Stimulated activated naive CD8-positive, alpha-beta T cell treated with anti-CD3 and anti-CD28 coated beads, Interleukin-15, Interleukin-2, amounts not matched to agents 100 U/mL and 50 U/mL, for 24 hours (primary cell): ENCODE data around the gene CELSR1.

Source experiments
- ATAC-seq: fragments of 150-1000 bp; cut with Tn5 transposase; one replicate; pipeline ENCODE4 v1.10.0; 2021
- DNase-seq: peaks from one replicate; pipeline ENCODE4 v3.0.0; 2021

Gene CELSR1

GRCh38 chr22:46362203-46362933 lies 175.1 kb downstream of the CELSR1 start:
- DNase-seq (no peak), ATAC-seq (no peak)

GRCh38 chr22:46361826-46362202 lies 175.6 kb downstream of the CELSR1 start:
- no peak for DNase-seq
- ATAC-seq: no peak

GRCh38 chr22:46360891-46361290 lies 176.5 kb downstream of the CELSR1 start:
- DNase-seq (no peak), ATAC-seq (no peak)

GRCh38 chr22:46360097-46360496 lies 177.3 kb downstream of the CELSR1 start:
- ATAC-seq: no peak

GRCh38 chr22:46359362-46359761 lies 178.1 kb downstream of the CELSR1 start:
- no peak for ATAC-seq

More at GRCh38 chr22:46360097-46360496, 177.3 kb downstream of the CELSR1 start:
- no peak for DNase-seq

GRCh38 chr22:46358766-46359165 lies 178.7 kb downstream of the CELSR1 start:
- DNase-seq (no peak), ATAC-seq (no peak)

More at GRCh38 chr22:46359362-46359761, 178.1 kb downstream of the CELSR1 start:
- no peak for DNase-seq

- ATAC-seq: no peak
- DNase-seq: no peak
These were observed 179.5 kb downstream of the CELSR1 start for GRCh38 chr22:46357711-46358520.

- ATAC-seq: no peak
- DNase-seq: no peak
These were observed 180.6 kb downstream of the CELSR1 start for GRCh38 chr22:46356496-46357480.

GRCh38 chr22:46355996-46356471 lies 181.4 kb downstream of the CELSR1 start:
- no peak for ATAC-seq
- DNase-seq: no peak

GRCh38 chr22:46355369-46355995 lies 181.9 kb downstream of the CELSR1 start:
- DNase-seq (peak; percentile 74), ATAC-seq (peak; percentile 50)

GRCh38 chr22:46354993-46355305 lies 182.5 kb downstream of the CELSR1 start:
- ATAC-seq: no peak
- no peak for DNase-seq

- no peak for DNase-seq
- no peak for ATAC-seq
These were observed 183.0 kb downstream of the CELSR1 start for GRCh38 chr22:46354176-46354992.

- DNase-seq: no peak
- ATAC-seq: no peak
These were observed 183.8 kb downstream of the CELSR1 start for GRCh38 chr22:46353483-46354105.

GRCh38 chr22:46352691-46353386 lies 184.6 kb downstream of the CELSR1 start:
- ATAC-seq: peak; percentile 47
- peak; percentile 27 for DNase-seq

- ATAC-seq: no peak
- DNase-seq: no peak
These were observed 185.1 kb downstream of the CELSR1 start for GRCh38 chr22:46352276-46352675.

- no peak for DNase-seq
- no peak for ATAC-seq
These were observed 185.7 kb downstream of the CELSR1 start for GRCh38 chr22:46351767-46352166.

GRCh38 chr22:46351131-46351735 lies 186.2 kb downstream of the CELSR1 start:
- ATAC-seq (no peak), DNase-seq (no peak)

GRCh38 chr22:46350646-46351045 lies 186.8 kb downstream of the CELSR1 start:
- DNase-seq (no peak), ATAC-seq (no peak)

- no peak for DNase-seq
- ATAC-seq: no peak
These were observed 187.3 kb downstream of the CELSR1 start for GRCh38 chr22:46350121-46350520.
